Measurements from ENCODE around the gene PWP2.
"Not testable (repeated sequence)": the region's sequence is repeated elsewhere in the genome, so short reads cannot be mapped to it uniquely, and the experiment has no call there.

- TF ChIP-seq CTCF (IDR thresholded peaks at IDR 0.05; ENCODE audit: low read depth, low read length); EZH2phosphoT487 (IDR thresholded peaks at IDR 0.05; ENCODE audit: low read depth): not testable (repeated sequence)
Observed at GRCh38 chr21:44138039-44138438, 30.8 kb downstream of the PWP2 start.
